Stimulated activated CD4-positive, alpha-beta T cell treated with anti-CD3 and anti-CD28 coated beads, Interleukin-1b, Interleukin-23, amount 100 ng/mL, for 4 hours (primary cell): Measurements from ENCODE around the gene SLC44A5.
"Not testable (repeated sequence)": the region's sequence is repeated elsewhere in the genome, so short reads cannot be mapped to it uniquely, and the experiment has no call there.

Source experiments
- DNase-seq, 2 donors: peaks; one replicate each; pipeline ENCODE4 v3.0.0-alpha.2; 2020; ENCODE audit warnings: low read depth in 2 of 2

Gene SLC44A5

DNA sequence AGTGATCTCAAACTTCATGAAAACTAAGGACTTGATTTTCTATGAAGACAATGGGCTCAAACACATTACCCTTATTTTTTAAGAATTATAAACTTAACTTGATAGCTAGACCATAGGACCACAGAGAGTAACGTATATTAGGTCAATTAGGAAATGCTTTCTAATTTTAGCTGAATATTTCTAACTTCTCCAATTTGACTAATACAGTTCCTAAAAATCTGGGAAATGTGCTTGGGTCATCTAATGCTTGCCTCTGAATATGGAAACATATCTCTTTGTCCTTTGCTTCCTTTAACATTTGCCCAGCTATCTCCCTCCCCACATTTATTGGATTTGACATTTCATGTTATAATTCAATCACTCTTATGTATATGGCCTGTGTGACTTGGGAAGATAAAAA lies 335.3 kb downstream of the SLC44A5 start:
- DNase-seq: no peak

DNA sequence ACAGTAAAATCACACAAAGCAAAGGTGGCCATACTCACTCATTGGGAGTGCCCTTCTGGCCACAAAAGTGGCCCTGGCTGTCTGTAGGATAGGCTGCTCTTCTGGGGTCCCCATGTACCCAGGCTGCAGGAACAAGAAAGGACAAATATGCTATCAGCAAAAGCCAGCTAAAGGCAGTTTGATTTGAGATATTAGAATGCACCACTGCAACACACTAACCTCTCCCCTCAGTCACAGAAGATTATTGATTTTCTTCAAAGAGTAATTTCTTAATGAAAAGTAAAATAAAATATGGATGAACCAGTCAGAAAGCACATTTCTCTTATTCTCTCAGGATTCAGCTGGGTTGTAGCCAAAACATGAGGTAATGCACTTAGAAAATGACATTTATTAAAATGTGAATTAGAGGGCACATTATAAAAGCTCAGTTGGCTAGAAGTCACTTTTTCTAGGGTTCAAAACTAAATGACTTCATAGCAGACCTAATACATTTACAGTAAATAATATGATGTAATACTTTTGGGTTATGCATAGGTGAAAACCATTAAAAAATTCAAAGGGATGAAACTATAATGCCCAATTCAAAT lies 335.9 kb downstream of the SLC44A5 start:
- DNase-seq: no peak

DNA sequence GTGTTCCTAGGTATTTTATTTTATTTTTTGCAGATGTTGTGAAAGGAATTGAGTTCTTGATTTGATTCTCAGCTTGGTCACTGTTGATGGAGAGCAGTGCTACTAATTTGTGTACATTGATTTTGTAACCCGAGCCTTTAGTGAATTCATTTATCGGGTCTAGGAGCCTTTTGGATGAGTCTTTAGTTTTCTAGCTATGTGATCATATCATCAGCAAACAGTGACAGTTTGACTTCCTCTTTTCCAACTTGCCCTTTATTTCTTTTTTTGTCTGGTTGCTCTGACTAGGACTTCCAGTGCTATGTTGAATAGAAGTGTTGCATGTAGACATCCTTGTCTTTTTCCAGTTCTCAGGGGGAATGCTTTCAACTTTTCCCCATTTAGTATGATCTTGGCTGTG lies 337.8 kb downstream of the SLC44A5 start:
- no peak for DNase-seq

DNA sequence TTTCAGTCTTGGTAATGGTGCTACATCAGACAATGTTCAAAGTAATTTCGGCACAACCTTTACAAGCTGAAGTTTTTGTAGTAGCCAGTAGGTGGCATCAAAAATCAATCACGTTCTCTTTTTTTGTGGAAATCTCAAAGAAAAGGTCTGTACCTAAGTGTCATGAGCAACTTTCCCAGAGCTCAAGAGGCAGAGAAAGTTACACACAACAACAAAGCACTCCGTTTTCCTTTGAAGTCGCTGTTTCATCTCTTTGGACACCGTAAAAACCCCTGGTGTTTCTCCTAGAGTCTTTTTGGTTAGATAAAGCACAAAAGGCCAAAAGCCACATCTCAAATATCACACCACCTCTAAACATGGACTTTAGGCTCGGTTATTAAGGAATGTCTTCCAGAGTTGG lies 345.1 kb downstream of the SLC44A5 start:
- no peak for DNase-seq

DNA sequence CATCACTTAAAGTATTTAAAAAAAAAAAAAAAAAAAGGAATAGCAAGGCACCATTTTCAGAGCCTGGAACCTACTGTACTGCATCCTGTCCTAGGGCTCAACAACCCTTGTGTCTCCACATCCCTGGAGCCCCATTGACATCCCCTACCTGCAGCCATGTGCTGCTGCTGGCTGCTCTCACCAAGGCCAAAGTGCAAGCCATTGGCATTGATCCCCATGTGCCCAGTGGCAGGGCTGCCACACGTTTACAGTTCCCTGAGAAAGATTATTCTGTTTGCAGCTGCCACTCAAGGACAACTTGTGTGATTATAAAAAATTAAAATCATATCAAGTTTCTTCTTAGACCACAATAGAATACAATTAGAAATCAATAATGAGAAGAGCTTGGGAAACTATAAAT lies 346.8 kb downstream of the SLC44A5 start:
- no peak for DNase-seq

DNA sequence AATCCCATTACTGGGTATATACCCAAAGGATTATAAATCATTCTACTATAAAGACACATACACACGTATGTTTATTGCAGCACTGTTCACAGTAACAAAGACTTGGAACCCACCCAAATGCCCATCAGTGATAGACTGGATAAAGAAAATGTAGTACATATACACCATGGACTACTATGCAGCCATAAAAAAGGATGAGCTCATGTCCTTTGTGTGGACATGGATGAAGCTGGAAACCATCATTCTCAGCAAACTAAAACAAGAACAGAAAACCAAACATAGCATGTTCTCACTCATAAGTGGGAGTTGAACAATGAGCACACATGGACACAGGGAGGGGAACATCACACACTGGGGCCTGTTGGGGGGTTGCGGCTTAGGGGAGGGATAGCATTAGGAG lies 347.3 kb downstream of the SLC44A5 start:
- not testable (repeated sequence) for DNase-seq

DNA sequence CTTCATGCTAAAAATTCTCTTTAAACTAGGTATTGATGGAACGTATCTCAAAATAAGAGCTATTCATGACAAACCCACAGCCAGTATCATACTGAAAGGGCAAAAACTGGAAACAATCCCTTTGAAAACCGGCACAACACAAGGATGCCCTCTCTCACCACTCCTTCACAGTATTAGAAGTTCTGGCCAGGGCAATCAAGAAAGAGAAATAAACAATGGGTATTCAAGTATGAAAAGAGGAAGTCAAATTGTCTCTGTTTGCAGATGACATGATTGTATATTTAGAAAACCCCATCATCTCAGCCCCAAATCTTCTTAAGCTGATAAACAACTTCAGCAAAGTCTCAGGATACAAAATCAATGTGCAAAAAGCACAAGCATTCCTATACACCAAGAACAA lies 349.0 kb downstream of the SLC44A5 start:
- DNase-seq: not testable (repeated sequence)

DNA sequence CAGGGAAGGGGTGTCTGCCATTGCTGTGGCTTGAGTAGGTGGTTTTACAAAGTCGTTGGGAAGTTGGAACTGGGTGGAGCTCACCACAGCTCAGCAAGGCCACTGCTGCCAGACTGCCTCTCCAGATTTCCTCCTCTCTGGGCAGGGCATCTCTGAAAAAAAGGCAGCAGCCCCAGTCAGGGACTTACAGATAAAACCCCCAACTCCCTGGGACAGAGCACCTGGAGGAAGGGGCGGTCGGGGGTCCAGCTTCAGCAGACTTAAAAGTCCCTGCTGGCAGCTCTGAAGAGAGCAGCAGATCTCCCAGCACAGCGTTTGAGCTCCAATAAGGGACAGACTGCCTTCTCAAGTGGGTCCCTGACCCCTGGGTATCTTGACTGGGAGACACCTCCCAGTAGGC lies 352.6 kb downstream of the SLC44A5 start:
- DNase-seq: no peak

DNA sequence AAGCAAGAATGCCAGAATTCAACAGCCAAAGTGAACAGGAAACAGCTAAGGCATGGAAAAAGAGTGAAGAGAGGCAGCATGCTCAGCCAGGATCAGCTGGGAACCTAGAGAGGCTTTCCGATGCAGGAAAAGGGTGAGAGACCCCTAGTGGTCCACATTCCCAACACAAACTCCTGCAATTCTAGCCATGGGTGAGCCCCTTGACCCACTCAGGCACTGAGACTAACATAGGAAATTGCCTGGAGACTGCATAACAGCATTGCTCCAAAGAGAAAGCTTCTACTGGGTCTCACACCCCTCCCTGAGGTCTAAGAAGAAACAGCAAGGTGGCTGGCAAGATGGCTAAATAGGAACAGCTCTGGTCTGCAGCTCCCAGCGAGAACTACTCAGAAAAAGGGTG lies 353.5 kb downstream of the SLC44A5 start:
- DNase-seq: no peak

DNA sequence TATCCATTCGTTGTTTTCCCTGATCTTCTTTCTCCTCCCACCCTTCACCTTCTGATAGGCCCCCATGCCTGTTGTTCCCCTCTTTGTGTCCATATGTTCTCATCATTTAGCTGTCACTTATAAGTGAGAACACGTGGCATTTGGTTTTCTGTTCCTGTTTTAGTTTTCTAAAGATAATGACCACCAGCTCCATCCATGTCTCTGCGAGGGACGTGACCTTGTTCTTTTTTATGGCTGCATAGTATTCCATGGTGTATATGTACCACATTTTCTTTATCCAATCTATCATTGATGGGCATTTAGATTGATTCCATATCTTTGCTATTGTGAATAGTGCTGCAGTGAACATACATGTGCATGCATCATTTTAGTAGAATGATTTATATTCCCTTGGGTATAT lies 360.8 kb downstream of the SLC44A5 start:
- not testable (repeated sequence) for DNase-seq

DNA sequence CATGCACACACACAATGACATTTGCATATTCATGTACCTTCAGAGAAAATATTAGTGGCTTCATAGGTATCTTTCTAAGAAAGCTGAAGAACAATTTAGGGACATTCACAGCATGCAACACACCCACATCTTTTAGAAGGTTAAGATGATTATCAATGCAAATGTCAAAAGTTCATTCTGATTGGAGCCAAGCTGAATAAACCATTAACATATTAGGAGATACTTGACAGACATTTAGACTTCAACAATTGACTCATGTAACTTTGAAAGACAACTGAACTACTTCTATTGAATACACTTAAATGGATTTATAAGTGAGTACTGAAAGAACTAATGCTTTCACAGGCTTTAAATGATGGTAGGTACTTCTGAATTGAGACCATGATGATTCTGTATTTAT lies 365.7 kb downstream of the SLC44A5 start:
- no peak for DNase-seq

DNA sequence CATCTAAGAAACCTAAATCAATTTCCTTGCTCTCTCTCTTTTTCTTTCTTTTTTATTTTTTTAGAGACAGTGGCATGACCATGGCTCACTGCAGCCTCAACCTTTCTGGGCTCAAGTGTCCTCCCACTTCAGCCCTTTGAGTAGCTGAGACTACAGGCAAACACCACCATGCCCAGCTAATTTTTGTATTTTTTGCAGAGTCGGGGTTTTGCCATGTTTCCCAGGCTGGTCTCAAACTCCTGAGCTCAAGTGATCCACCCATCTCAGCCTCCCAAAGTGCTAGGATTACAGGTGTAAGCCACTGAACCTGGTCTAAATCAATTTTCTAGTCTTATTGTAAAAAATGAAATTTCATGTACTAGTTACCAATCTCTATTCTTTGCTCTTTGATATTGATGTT lies 367.8 kb downstream of the SLC44A5 start:
- DNase-seq: no peak

DNA sequence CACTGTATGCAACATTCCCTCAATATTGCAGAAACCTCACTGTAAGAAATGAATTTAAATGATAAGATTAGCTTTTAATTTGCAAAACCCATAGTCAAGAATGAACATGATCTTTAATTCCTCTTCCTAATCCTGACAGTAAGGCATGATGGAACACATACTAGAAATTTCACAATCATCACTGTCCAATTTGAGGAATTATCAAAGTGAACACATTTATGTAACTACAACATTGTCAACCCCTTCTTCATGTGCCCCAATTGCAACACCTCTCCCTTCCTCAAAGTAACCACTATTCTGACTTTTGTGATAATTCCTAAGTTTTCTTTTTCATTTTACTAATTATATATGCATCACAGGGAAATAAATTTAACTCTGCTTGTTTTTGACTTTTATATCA lies 373.6 kb downstream of the SLC44A5 start:
- no peak for DNase-seq

DNA sequence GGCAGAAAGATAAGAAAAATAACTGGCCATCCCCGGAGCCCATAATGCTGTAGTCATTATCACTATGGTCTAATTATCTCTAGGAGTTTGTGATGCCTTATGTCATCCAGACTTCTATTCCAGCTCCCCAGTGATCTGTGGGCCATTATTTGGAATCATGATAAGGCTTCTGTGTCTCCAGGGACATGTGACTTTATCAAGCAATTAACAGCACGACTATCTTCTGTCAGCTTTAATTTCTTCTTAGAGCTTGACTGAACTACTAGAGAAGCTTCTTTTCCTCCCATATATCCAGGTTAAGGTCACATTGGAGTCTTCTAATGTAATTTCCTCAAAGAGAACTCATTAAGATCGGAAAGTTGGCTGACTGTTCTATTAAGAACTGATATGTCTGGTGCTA lies 376.4 kb downstream of the SLC44A5 start:
- no peak for DNase-seq

DNA sequence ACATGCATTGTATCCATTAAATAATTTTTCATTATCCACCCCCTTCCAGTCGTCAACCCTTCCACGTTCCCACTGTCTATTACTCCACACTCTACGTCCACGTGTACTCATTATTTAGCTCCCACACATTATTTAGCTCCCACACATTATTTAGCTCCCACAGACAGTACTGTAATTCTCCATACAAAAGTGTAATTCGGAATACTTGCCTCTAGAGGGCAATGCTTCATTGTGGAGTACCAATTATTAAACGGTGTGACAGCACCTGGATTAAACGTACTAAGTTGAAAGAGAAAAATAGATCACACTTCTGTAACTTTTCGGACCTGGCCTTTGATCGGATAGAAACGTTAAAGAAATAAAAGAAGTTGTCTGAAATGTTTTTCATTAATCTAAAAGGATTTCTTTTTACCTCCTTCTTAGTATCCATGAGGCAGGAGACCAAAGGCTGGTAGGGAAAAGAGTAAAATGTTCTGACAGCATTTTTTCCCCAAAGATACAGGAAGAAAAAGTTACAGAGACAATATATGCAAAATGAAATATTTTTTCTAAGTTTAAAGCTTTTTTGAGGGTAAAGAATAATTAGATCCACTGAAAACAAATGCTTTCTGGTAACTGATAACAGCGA lies 377.5 kb downstream of the SLC44A5 start:
- DNase-seq: no peak

DNA sequence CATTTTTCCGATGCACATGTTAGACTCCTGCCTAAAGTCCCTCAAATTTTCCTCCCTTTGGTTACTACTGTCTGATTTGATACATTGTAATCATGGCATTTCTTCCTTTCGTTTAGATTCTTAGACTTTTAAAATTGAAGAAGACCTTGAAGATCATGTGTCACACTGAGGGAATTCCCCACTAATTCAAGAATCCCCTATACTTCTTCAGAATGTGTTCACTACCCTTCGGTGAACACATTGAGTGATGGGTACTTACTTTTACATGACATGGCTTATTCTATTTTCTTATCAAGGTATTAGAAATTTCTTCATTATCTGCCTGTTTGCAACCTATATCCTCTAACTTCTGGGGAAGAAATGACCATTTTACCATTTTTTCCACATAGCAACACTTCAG lies 390.8 kb downstream of the SLC44A5 start:
- DNase-seq: no peak

DNA sequence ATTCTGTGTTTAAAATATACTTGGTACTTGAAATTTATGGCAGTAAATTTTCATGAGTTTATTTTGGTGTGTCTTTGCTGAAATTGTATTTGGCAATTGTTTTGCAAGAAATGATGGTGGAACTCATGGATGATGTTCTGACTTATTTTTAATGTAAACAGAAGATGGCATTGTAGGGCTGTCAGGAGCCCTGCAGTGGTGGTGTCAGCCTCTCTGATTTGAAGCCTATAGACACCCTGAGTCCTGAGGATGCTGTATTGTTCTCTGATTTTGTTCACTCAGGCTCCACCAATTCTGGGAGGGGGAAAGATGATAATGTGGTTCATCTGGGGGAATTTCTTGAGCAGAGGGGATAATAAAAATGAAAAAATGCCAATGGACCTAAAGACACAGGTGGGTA lies 396.9 kb downstream of the SLC44A5 start:
- DNase-seq: no peak

DNA sequence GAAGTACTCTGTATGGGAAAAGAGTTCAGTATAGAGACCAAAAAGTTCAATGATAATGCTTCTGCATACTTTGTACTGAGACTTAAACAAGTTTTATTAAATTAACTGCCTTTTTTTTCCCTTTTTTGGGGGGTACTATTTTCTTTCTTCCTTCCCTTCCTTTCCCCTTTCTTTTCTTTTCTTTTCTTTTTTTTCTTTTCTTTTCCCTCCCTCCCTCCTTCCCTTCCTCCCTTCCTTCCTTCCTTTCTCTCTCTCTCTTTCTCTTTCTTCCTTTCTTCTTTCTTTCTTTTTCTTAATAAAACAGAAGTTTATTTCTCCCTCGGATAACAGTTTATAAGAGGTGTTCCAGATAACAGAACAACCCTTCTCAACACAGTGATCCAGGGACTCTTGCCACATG lies 399.3 kb downstream of the SLC44A5 start:
- no peak for DNase-seq

DNA sequence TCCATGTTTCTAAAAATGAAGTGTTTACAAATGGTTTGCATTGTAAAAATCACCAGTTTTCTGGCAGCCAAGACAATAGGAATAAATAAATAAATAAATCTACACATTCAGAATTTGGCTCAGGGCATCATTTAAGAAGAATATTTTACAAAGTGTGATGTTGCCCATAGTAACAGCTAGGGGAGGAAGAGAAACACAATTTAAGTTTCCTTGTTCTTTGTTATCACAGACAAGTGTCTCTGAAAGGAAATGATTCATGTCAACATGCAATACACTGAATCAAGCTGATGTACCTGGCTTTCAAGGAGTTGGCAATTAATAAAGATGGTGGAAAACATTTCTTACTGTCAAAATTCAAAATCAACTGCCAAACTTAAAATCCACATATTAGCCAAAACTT lies 402.1 kb downstream of the SLC44A5 start:
- no peak for DNase-seq

DNA sequence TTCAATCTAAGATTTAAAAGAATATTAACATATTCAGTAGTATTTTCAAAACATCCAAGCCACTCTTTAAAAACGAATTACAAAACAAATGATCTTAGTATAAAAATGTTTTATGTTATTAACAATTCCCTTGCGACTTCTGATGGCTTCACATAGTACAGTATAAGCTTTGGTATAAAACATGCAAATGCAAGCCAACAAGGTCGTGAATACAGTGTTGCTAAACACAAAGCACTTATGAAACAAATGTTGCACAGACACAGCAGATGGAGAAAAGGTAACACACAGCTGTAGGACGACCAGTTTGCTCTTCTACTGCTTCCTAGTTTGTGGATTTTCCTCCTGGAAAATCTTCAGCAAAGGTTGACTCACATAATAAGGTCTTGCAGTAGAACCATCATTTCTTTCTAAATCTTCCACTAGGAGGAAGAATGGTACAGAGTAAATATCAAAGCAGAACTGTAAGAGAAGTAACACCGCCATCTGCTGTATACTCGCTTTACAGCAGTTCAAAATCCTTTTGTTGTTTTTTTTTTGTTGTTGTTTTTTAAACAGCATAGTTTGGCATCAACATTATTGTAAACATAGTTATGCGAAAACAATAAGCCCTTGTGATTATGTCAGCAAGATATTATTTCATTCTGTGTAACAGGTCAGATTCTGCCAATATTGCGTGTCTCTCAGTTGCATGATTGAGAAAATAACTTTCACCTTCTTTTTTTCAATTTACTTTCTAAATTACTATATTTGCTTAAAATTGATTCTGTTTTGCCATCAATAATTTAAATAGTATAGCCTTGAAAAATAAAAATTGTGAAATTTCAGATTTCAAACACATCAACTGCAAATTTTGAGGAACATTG lies 407.3 kb downstream of the SLC44A5 start:
- DNase-seq: no peak

DNA sequence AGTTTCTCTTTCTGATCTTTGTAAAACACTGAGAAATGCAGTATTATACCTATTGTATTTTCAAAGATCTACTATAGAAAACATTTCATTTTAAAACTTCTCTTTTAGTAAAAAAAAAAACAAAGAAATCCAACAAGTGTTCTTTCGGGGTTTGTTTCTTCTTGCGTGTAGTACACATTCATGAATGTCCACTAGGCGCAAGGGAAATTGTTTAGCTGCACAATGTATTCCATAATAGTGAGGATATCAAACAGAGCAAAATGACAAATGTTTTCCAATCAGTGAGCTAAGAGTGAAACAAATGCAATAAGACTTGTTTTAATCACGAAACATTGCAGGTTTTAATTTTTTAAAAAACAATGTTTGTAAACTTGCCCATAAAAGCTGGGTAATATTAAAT lies 408.2 kb downstream of the SLC44A5 start:
- no peak for DNase-seq

DNA sequence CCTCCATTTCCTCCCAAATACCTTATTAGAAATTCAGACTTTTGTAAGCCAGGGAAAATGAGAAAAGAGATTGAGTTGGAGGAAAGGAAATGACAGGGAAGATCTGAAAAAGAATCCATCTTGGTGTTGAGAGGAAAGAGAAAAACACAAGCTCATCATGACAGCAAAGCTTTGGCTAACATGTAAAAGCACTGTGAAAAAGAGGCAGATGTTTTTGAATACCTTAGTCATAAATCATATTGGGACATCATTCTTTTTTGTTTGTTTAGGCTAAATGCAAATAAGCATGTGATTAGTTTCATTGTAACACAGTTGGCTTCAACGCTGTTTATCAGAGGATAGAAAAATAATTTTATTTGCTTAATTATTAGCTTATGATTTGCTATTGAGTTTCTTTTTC lies 412.2 kb downstream of the SLC44A5 start:
- DNase-seq: no peak

DNA sequence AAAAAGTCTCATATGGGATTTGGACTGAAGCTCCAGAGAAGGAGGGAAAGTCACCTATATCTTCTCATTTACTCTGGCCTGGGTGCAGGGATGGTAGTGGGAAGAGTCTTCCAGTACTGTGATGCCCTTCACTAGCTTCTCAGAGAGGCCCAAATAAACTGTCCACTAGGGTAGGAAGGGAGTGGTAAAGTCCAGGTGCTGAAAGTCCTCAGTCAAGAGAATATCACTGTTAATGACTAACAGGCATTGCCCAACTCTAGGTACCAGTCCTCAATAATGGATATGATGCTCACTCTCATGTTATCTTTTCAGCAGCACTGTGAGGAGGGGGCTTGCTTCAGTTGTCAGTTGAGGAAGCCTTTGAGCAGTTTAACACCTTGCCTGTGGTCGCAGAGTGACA lies 412.8 kb downstream of the SLC44A5 start:
- DNase-seq: no peak
